Caco-2 (cell line): ENCODE results near the gene WDFY4. TPM values are rescaled to one million over a fixed set of nuclear protein-coding genes. Genes with fewer than 3 reads are reported as not detected.

Experiments used
- BruUV-seq: library from RNA; stranded (reverse); fragments of 400-500 nt; replicated peaks from 2 replicates; lab custom pipeline; 2021; lab: Mats Ljungman, UMichigan
- CTCF ChIA-PET: fragments of 300-600 bp; sonication (Branson Sonifier 250); formaldehyde crosslinking; loops from one replicate; lab custom pipeline; 2022; ENCODE audit warnings: antibody characterized with exemption; lab: Charles Lee
- POLR2A ChIA-PET: fragments of 300-600 bp; sonication (Branson Sonifier 250); formaldehyde crosslinking; loops from one replicate; lab custom pipeline; 2022; ENCODE audit warnings: antibody characterized with exemption; lab: Charles Lee
- DNase-seq, 2 experiments: peaks; one replicate each; pipeline versions ENCODE4 v3.0.0 to v3.0.0-alpha.2; 2020 to 2022
- H3K27me3 ChIP-seq: replicated peaks from 2 replicates; pipeline ENCODE4 v1.6.0; 2011; ENCODE audit warnings: low read length; ENCODE audit not compliant: control insufficient read depth, insufficient read depth
- H3K36me3 ChIP-seq: 2 replicates; pipeline ENCODE4 v1.5.1; 2011; ENCODE audit warnings: low read length; ENCODE audit not compliant: control insufficient read depth, insufficient read depth
- H3K4me1 ChIP-seq: fragments of 250-450 bp; sonication (Bioruptor Pico); 2 replicates; pipeline ENCODE4 v1.5.1; 2020; ENCODE audit warnings: mild to moderate bottlenecking
- H3K4me3 ChIP-seq: 2 replicates; pipeline ENCODE4 v1.5.1; 2011; ENCODE audit warnings: low read depth, mild to moderate bottlenecking, control low read depth, low read length
- H3K9me3 ChIP-seq: fragments of 250-450 bp; sonication (Bioruptor Pico); 2 replicates; pipeline ENCODE4 v1.5.1; 2020; ENCODE audit warnings: mild to moderate bottlenecking, moderate library complexity
- H3K27ac Mint-ChIP-seq: one replicate; pipeline ENCODE4 v1.8.0; 2022; ENCODE audit warnings: mixed read lengths; ENCODE audit not compliant: unreplicated experiment
- H3K27me3 Mint-ChIP-seq: one replicate; pipeline ENCODE4 v1.8.0; 2022; ENCODE audit warnings: mixed read lengths; ENCODE audit not compliant: insufficient read depth, unreplicated experiment
- H3K36me3 Mint-ChIP-seq: one replicate; pipeline ENCODE4 v1.8.0; 2022; ENCODE audit warnings: mild to moderate bottlenecking, mixed read lengths; ENCODE audit not compliant: insufficient read depth, unreplicated experiment
- H3K4me1 Mint-ChIP-seq: one replicate; pipeline ENCODE4 v1.8.0; 2022; ENCODE audit warnings: low read depth, mixed read lengths; ENCODE audit not compliant: unreplicated experiment
- H3K4me3 Mint-ChIP-seq: one replicate; pipeline ENCODE4 v1.8.0; 2022; ENCODE audit warnings: mild to moderate bottlenecking, moderate library complexity, mixed read lengths; ENCODE audit not compliant: unreplicated experiment
- H3K9me3 Mint-ChIP-seq: one replicate; pipeline ENCODE4 v1.8.0; 2022; ENCODE audit warnings: mixed read lengths; ENCODE audit not compliant: unreplicated experiment
- intact Hi-C: fragments of 100-400 bp; cut with micrococcal nuclease; formaldehyde crosslinking; loops from one replicate; pipeline ENCODE4 v1.10.0; 2022; ENCODE audit not compliant: unreplicated experiment
- total RNA-seq: library from RNA; stranded (reverse); gene quantifications from 2 replicates; pipeline ENCODE4 v1.2.3, GENCODE V29; 2022
- TF ChIP-seq, protein P1 (sequence below), 2 experiments: fragments of 200-600 bp in 1 of 2; IDR thresholded peaks; 1 replicate in 1 of 2; 2 replicates in 1 of 2; pipeline versions ENCODE4 v1.5.1 to v1.8.0; 2011 to 2022; ENCODE audit warnings: antibody characterized with exemption in 1 of 2, control low read depth in 1 of 2, inconsistent platforms in 1 of 2, low read depth in 1 of 2, low read length in 1 of 2, mild to moderate bottlenecking in 1 of 2, moderate library complexity in 1 of 2; ENCODE audit not compliant: insufficient read depth in 1 of 2, severe bottlenecking in 1 of 2, unreplicated experiment in 1 of 2

The WDFY4 gene
- total RNA-seq, 1 experiment from 2014 or later = not detected

GRCh38 chr10:48821692-48822091 is 137.0 kb downstream of the WDFY4 start:
- Histone ChIP-seq H3K36me3 (no peaks in the 10 kb centered on the region), H3K9me3 (no peaks in the 10 kb centered on the region), H3K4me1 (no peaks in the 10 kb centered on the region), H3K4me3 (no peak overlapping the region), H3K27me3 (peaks cover 1% of the 10 kb centered on the region; the same call in 1 of the 2 replicates)
- Mint-ChIP-seq H3K27me3 (peaks cover 28% of the 10 kb centered on the region), H3K36me3 (no peaks in the 10 kb centered on the region), H3K4me3 (no peak overlapping the region), H3K27ac (no peak overlapping the region), H3K9me3 (no peaks in the 10 kb centered on the region), H3K4me1 (no peaks in the 10 kb centered on the region)
- no TSS peak for BruUV-seq
- no peak for DNase-seq
- intact Hi-C loops = loop anchor here (1.0 kb wide), 2 partner anchors 75 to 163 kb away; no protein-coding TSS in a partner anchor
- TF ChIP-seq, protein P1, sequence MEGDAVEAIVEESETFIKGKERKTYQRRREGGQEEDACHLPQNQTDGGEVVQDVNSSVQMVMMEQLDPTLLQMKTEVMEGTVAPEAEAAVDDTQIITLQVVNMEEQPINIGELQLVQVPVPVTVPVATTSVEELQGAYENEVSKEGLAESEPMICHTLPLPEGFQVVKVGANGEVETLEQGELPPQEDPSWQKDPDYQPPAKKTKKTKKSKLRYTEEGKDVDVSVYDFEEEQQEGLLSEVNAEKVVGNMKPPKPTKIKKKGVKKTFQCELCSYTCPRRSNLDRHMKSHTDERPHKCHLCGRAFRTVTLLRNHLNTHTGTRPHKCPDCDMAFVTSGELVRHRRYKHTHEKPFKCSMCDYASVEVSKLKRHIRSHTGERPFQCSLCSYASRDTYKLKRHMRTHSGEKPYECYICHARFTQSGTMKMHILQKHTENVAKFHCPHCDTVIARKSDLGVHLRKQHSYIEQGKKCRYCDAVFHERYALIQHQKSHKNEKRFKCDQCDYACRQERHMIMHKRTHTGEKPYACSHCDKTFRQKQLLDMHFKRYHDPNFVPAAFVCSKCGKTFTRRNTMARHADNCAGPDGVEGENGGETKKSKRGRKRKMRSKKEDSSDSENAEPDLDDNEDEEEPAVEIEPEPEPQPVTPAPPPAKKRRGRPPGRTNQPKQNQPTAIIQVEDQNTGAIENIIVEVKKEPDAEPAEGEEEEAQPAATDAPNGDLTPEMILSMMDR (IDR thresholded peaks at IDR 0.05; ENCODE audit: insufficient read depth in 1 of 2, low read depth in 1 of 2, low read length in 1 of 2, severe bottlenecking in 1 of 2, unreplicated experiment in 1 of 2) = no peak
- ChIA-PET POLR2A (no interaction called here), CTCF (interaction anchor here (0.6 to 1.0 kb wide), 2 partner anchors 163 to 629 kb away, joined by 3 read pairs; no protein-coding TSS in a partner anchor)

- TF ChIP-seq, protein P1 (IDR thresholded peaks at IDR 0.05; ENCODE audit: insufficient read depth in 1 of 2, low read depth in 1 of 2, low read length in 1 of 2, severe bottlenecking in 1 of 2, unreplicated experiment in 1 of 2) = no peak
- H3K9me3 Mint-ChIP-seq = no peaks in the 10 kb centered on the region
Observed at GRCh38 chr10:48833674-48834073, 149.0 kb downstream of the WDFY4 start.

DNA sequence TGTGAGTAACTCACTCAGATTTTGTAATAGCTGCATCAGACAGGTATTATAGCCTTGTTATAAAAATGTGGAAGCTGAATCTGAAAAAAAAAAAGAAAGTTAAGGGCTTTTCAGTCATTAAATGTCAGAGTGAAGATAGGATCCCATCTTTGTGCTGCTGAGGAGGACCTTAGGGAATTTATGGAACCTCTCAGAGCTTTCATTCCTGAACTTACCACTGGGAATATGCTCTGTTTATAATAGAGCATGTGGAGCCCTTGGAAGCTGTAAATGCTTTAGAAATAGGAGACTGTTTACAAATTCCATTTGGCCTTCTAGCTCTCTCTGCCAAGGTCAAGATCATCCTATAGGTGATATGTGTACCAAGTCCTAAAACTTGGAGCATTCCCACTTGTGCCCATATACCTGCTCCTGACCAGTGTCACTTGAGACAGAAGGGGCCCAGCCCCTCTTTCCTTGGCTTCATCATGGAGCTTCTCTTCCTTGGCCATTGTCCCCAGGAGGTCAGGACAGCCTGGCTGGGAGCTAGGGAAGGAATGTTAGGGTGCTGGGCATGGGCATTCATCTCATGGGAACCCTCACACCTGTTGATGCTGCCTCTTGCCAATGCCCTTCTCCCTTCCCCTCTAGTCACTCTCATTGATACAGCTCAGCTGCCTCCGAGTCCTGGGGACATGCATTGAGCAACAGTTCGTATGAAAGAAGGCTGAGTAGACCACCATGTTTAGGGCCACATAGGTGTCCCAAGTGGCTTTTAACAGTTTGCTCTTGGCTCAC is 149.7 kb downstream of the WDFY4 start:
- CTCF ChIA-PET = interaction anchor here (0.9 kb wide), 1 partner anchor 229 kb away, joined by 3 read pairs; no protein-coding TSS in a partner anchor
- TF ChIP-seq, protein P1 (IDR thresholded peaks at IDR 0.05; ENCODE audit: insufficient read depth in 1 of 2, low read depth in 1 of 2, low read length in 1 of 2, severe bottlenecking in 1 of 2, unreplicated experiment in 1 of 2) = no peak
- no peak for DNase-seq
- no TSS peak for BruUV-seq
- Mint-ChIP-seq H3K36me3 (no peaks in the 10 kb centered on the region), H3K9me3 (no peaks in the 10 kb centered on the region), H3K4me3 (no peak overlapping the region), H3K27ac (no peak overlapping the region), H3K27me3 (peaks cover 20% of the 10 kb centered on the region), H3K4me1 (no peaks in the 10 kb centered on the region)
- H3K36me3 ChIP-seq = no peaks in the 10 kb centered on the region
- POLR2A ChIA-PET = no interaction called here
- intact Hi-C loops = no loop called here
- H3K4me1 ChIP-seq = no peaks in the 10 kb centered on the region
- H3K27me3 ChIP-seq = no peaks in the 10 kb centered on the region
- H3K4me3 ChIP-seq = no peak overlapping the region
- H3K9me3 ChIP-seq = no peaks in the 10 kb centered on the region

More at GRCh38 chr10:48833674-48834073, 149.0 kb downstream of the WDFY4 start:
- ChIA-PET CTCF (interaction anchor here (0.9 kb wide), 1 partner anchor 228 kb away, joined by 3 read pairs; no protein-coding TSS in a partner anchor), POLR2A (no interaction called here)
- Mint-ChIP-seq H3K36me3 (no peaks in the 10 kb centered on the region), H3K27me3 (peaks cover 18% of the 10 kb centered on the region), H3K4me1 (no peaks in the 10 kb centered on the region), H3K4me3 (no peak overlapping the region), H3K27ac (no peak overlapping the region)
- Histone ChIP-seq H3K9me3 (no peaks in the 10 kb centered on the region), H3K27me3 (no peaks in the 10 kb centered on the region), H3K4me3 (no peak overlapping the region), H3K36me3 (no peaks in the 10 kb centered on the region), H3K4me1 (no peaks in the 10 kb centered on the region)
- intact Hi-C loops = no loop called here
- no peak for DNase-seq
- BruUV-seq = no TSS peak
